H1 (cell line): ENCODE measurements around the gene IL18RAP. TPM values are rescaled to one million over a fixed set of nuclear protein-coding genes. Genes with fewer than 3 reads are reported as not detected.

Experiments
- CTCF ChIA-PET: fragments of 300-600 bp; sonication (Branson Sonifier 250); formaldehyde crosslinking; loops from one replicate; lab custom pipeline; 2021; ENCODE audit not compliant: partially characterized antibody; lab: Charles Lee
- POLR2A ChIA-PET: fragments of 300-600 bp; sonication (Branson Sonifier 250); formaldehyde crosslinking; loops from one replicate; lab custom pipeline; 2021; ENCODE audit warnings: inconsistent platforms; ENCODE audit not compliant: partially characterized antibody; lab: Charles Lee
- DNase-seq, 2 experiments: peaks; one replicate each; pipeline versions ENCODE4 v3.0.0 to v3.0.0-alpha.2; 2010 to 2022; ENCODE audit warnings: low spot score in 2 of 2, low read depth in 1 of 2, mixed read lengths in 1 of 2
- FAIRE-seq: peaks from 2 replicates; lab custom pipeline; 2011; peaks lifted over from hg19 to GRCh38; lab: Jason Lieb, UNC
- H2AFZ ChIP-seq: 2 replicates; pipeline ENCODE4 v1.8.1; 2012; ENCODE audit warnings: low read length, inconsistent platforms
- H2AK5ac ChIP-seq: 2 replicates; pipeline ENCODE4 v1.6.1; 2013; ENCODE audit warnings: low read depth, low read length
- H2BK120ac ChIP-seq: replicated peaks from 2 replicates; pipeline ENCODE3; 2013; ENCODE audit warnings: low read depth, low read length, inconsistent platforms
- H2BK12ac ChIP-seq: 2 replicates; pipeline ENCODE4 v1.6.1; 2013; ENCODE audit warnings: low read depth, low read length
- H2BK15ac ChIP-seq: 2 replicates; pipeline ENCODE4 v1.6.1; 2013; ENCODE audit warnings: low read length
- H2BK20ac ChIP-seq: 2 replicates; pipeline ENCODE4 v1.6.1; 2013; ENCODE audit warnings: low read length
- H2BK5ac ChIP-seq: 2 replicates; pipeline ENCODE4 v1.6.1; 2013; ENCODE audit warnings: low read depth, low read length
- H3K14ac ChIP-seq: 2 replicates; pipeline ENCODE4 v1.6.1; 2013; ENCODE audit warnings: inconsistent platforms; ENCODE audit not compliant: insufficient read length
- H3K18ac ChIP-seq: 2 replicates; pipeline ENCODE4 v1.6.1; 2013; ENCODE audit warnings: low read length; ENCODE audit errors: extremely low read depth
- H3K23ac ChIP-seq: 2 replicates; pipeline ENCODE4 v1.6.1; 2013; ENCODE audit warnings: inconsistent platforms; ENCODE audit not compliant: insufficient read length
- H3K23me2 ChIP-seq: 2 replicates; pipeline ENCODE4 v1.6.1; 2013; ENCODE audit warnings: low read depth, low read length
- H3K27ac ChIP-seq: 2 replicates; pipeline ENCODE4 v1.6.1; 2011; ENCODE audit warnings: low read depth, low read length, inconsistent platforms
- H3K27me3 ChIP-seq, 4 experiments: replicated peaks in 1 of 4; 1 replicate in 1 of 4; 2 replicates in 3 of 4; pipeline versions ENCODE4 v1.6.1 to v1.8.1; 2011 to 2013; ENCODE audit warnings: low read length in 3 of 4, mild to moderate bottlenecking in 3 of 4, inconsistent platforms in 2 of 4, mixed read lengths in 2 of 4, moderate library complexity in 1 of 4; ENCODE audit not compliant: control insufficient read depth in 3 of 4, insufficient read depth in 3 of 4; ENCODE audit errors: extremely low read depth in 1 of 4
- H3K36me3 ChIP-seq, 4 experiments: 2 replicates each; pipeline versions ENCODE4 v1.6.1 to v1.8.1; 2011 to 2013; ENCODE audit warnings: mild to moderate bottlenecking in 4 of 4, low read length in 3 of 4, moderate library complexity in 2 of 4, control low read depth in 1 of 4, inconsistent platforms in 1 of 4; ENCODE audit not compliant: insufficient read depth in 4 of 4, control insufficient read depth in 2 of 4
- H3K4ac ChIP-seq: replicated peaks from 2 replicates; pipeline ENCODE3; 2013; ENCODE audit warnings: low read length, low read depth, mixed read lengths, inconsistent platforms; ENCODE audit not compliant: insufficient read length
- H3K4me1 ChIP-seq, 4 experiments: replicated peaks in 1 of 4; 1 replicate in 1 of 4; 2 replicates in 3 of 4; pipeline versions ENCODE4 v1.6.1 to v1.8.1; 2011 to 2013; ENCODE audit warnings: low read length in 3 of 4, inconsistent platforms in 2 of 4, mixed read lengths in 1 of 4; ENCODE audit not compliant: insufficient read depth in 4 of 4, control insufficient read depth in 3 of 4
- H3K4me2 ChIP-seq, 2 experiments: 2 replicates each; pipeline versions ENCODE4 v1.6.1 to v1.8.1; 2011 to 2013; ENCODE audit warnings: low read depth in 2 of 2, low read length in 2 of 2, control low read depth in 1 of 2, inconsistent platforms in 1 of 2, mild to moderate bottlenecking in 1 of 2; ENCODE audit not compliant: insufficient read depth in 1 of 2
- H3K4me3 ChIP-seq, 4 experiments: fragments of 200-600, 300-600 bp in 1 of 4; sonication (generic), shearing (Covaris generic), sonication (Bioruptor Twin) in 1 of 4; 2 replicates each; pipeline versions ENCODE4 v1.5.1 to v1.8.1; 2011 to 2016; ENCODE audit warnings: low read length in 4 of 4, low read depth in 3 of 4, control low read depth in 2 of 4, inconsistent platforms in 2 of 4, mild to moderate bottlenecking in 2 of 4, mixed read lengths in 1 of 4, moderate library complexity in 1 of 4; ENCODE audit not compliant: insufficient read depth in 2 of 4; ENCODE audit errors: extremely low read depth in 1 of 4
- H3K56ac ChIP-seq: replicated peaks from 2 replicates; pipeline ENCODE3; 2013; ENCODE audit warnings: low read depth, mild to moderate bottlenecking, mixed read lengths, low read length, inconsistent platforms; ENCODE audit not compliant: insufficient read length
- H3K79me1 ChIP-seq: 2 replicates; pipeline ENCODE4 v1.6.1; 2013; ENCODE audit warnings: low read depth, low read length, control low read depth
- H3K79me2 ChIP-seq, 2 experiments: 2 replicates each; pipeline versions ENCODE4 v1.6.1 to v1.8.1; 2012 to 2013; ENCODE audit warnings: low read length in 2 of 2, mild to moderate bottlenecking in 2 of 2, inconsistent platforms in 1 of 2; ENCODE audit not compliant: insufficient read depth in 2 of 2, control insufficient read depth in 1 of 2
- H3K9ac ChIP-seq, 4 experiments: replicated peaks in 1 of 4; 1 replicate in 1 of 4; 2 replicates in 3 of 4; pipeline versions ENCODE4 v1.6.1 to v1.8.1; 2011 to 2013; ENCODE audit warnings: low read depth in 3 of 4, low read length in 3 of 4, control low read depth in 2 of 4, mild to moderate bottlenecking in 2 of 4, moderate library complexity in 2 of 4, inconsistent platforms in 1 of 4; ENCODE audit errors: extremely low read depth in 1 of 4
- H3K9me3 ChIP-seq, 2 experiments: 2 replicates each; pipeline versions ENCODE4 v1.6.1 to v1.8.1; 2012 to 2013; ENCODE audit warnings: mild to moderate bottlenecking in 2 of 2, moderate library complexity in 2 of 2, control low read depth in 1 of 2, inconsistent platforms in 1 of 2, low read depth in 1 of 2, low read length in 1 of 2, mixed read lengths in 1 of 2; ENCODE audit not compliant: insufficient read depth in 2 of 2
- H4K20me1 ChIP-seq, 2 experiments: replicated peaks in 1 of 2; 2 replicates each; pipeline versions ENCODE3 to v1.8.1; 2011 to 2013; ENCODE audit warnings: inconsistent platforms in 2 of 2, low read length in 2 of 2, mild to moderate bottlenecking in 1 of 2; ENCODE audit not compliant: insufficient read depth in 2 of 2, control insufficient read depth in 1 of 2
- H4K5ac ChIP-seq: 2 replicates; pipeline ENCODE4 v1.6.1; 2013; ENCODE audit warnings: low read length, low read depth, mixed read lengths, inconsistent platforms; ENCODE audit not compliant: insufficient read length
- H4K8ac ChIP-seq: 2 replicates; pipeline ENCODE4 v1.8.0; 2013; ENCODE audit warnings: mild to moderate bottlenecking, moderate library complexity, low read length, inconsistent platforms; ENCODE audit not compliant: insufficient read depth; ENCODE audit errors: extremely low read depth
- H4K91ac ChIP-seq: replicated peaks from 2 replicates; pipeline ENCODE3; 2013; ENCODE audit warnings: low read length, mixed read lengths, inconsistent platforms; ENCODE audit not compliant: insufficient read length
- HDAC2 ChIP-seq, 2 experiments: fragments of 300-600 bp in 1 of 2; sonication (generic) in 1 of 2; IDR thresholded peaks; 2 replicates each; pipeline ENCODE4 v1.6.1; 2011 to 2012; ENCODE audit warnings: low read depth in 2 of 2, low read length in 2 of 2, mild to moderate bottlenecking in 2 of 2, moderate library complexity in 2 of 2, borderline replicate concordance in 1 of 2, inconsistent platforms in 1 of 2
- MAFK ChIP-seq: IDR thresholded peaks from 2 replicates; pipeline ENCODE4 v1.6.1; 2012; ENCODE audit warnings: low read depth, mild to moderate bottlenecking, improper control_type of control experiment, low read length
- PHF8 ChIP-seq: fragments of 200-600 bp; sonication (generic); conservative IDR thresholded peaks from 2 replicates; pipeline ENCODE4 v1.7.1; 2012; ENCODE audit warnings: low read depth, mild to moderate bottlenecking, inconsistent platforms, low read length, moderate library complexity
- RAD21 ChIP-seq, 2 experiments: IDR thresholded peaks in 1 of 2; conservative IDR thresholded peaks in 1 of 2; 2 replicates each; pipeline ENCODE4 v1.6.1; 2011; ENCODE audit warnings: low read depth in 2 of 2, low read length in 2 of 2, improper control_type of control experiment in 1 of 2, inconsistent platforms in 1 of 2, mild to moderate bottlenecking in 1 of 2, moderate library complexity in 1 of 2
- RNF2 ChIP-seq: fragments of 200-900, 300-1000 bp; sonication (generic); IDR thresholded peaks from 2 replicates; pipeline ENCODE4 v1.7.1; 2016; ENCODE audit warnings: borderline replicate concordance, low read depth, mild to moderate bottlenecking, antibody characterized with exemption, low read length; ENCODE audit not compliant: poor library complexity, severe bottlenecking; ENCODE audit errors: missing control alignments
- RXRA ChIP-seq: IDR thresholded peaks from 2 replicates; pipeline ENCODE4 v1.6.1; 2011; ENCODE audit warnings: low read depth, mild to moderate bottlenecking, low read length, moderate library complexity; ENCODE audit not compliant: insufficient read depth
- TBP ChIP-seq: IDR thresholded peaks from 2 replicates; pipeline ENCODE4 v1.6.1; 2011; ENCODE audit warnings: low read depth, low read length, improper control_type of control experiment
- WGBS, 2 experiments: shearing (Covaris generic) in 1 of 2; methylation state at CpG; one replicate each; pipeline versions ENCODE4 v1.1.6 to v1.1.7; 2013 to 2015; ENCODE audit warnings: low lambda C conversion rate in 2 of 2, mixed read lengths in 2 of 2, inconsistent platforms in 1 of 2, low coverage in 1 of 2, missing lambda C conversion rate in 1 of 2; ENCODE audit not compliant: insufficient replicate concordance in 2 of 2, insufficient coverage in 1 of 2, insufficient read length in 1 of 2; ENCODE audit errors: extremely low coverage in 1 of 2, missing lambda C conversion rate in 1 of 2; 5-methylcytosine and 5-hydroxymethylcytosine counted together
- polyA plus RNA-seq, 7 experiments: library from polyadenylated mRNA; depleted of rRNA in 3 of 7; stranded (reverse) in 5 of 7; unstranded in 2 of 7; fragments of >200 nt in 5 of 7; fragments of 200-250 nt in 2 of 7; gene quantifications; 1 replicate in 5 of 7; 2 replicates in 1 of 7; 4 replicates in 1 of 7; pipeline versions ENCODE4 v1.2.1 to v1.2.3, GENCODE V29; 2011 to 2013; ENCODE audit warnings: missing spikeins in 2 of 7, mixed read lengths in 2 of 7
- total RNA-seq: library from RNA; stranded (reverse); fragmentation: NEBNext Ultra II Directional; extraction: Animal tissue kit (Norgen Biotek cat#: 25700); gene quantifications from 2 replicates; pipeline ENCODE4 v1.2.1, GENCODE V29; 2021
- TF ChIP-seq, protein P1 (sequence below): IDR thresholded peaks from 2 replicates; pipeline ENCODE4 v1.6.1; 2012; ENCODE audit warnings: inconsistent platforms
- TF ChIP-seq, protein P2 (sequence below): IDR thresholded peaks from 2 replicates; pipeline ENCODE4 v1.6.1; 2011; ENCODE audit warnings: low read depth, mild to moderate bottlenecking, low read length; ENCODE audit not compliant: insufficient read depth
- TF ChIP-seq, protein P3 (sequence below): IDR thresholded peaks from 2 replicates; pipeline ENCODE4 v1.6.1; 2012; ENCODE audit warnings: inconsistent platforms

Gene IL18RAP
- total and polyA plus RNA-seq, 2 of the 8 experiments (the other 6 are each of a cell fraction or from before 2014, with no cell fraction given), result not detected

DNA sequence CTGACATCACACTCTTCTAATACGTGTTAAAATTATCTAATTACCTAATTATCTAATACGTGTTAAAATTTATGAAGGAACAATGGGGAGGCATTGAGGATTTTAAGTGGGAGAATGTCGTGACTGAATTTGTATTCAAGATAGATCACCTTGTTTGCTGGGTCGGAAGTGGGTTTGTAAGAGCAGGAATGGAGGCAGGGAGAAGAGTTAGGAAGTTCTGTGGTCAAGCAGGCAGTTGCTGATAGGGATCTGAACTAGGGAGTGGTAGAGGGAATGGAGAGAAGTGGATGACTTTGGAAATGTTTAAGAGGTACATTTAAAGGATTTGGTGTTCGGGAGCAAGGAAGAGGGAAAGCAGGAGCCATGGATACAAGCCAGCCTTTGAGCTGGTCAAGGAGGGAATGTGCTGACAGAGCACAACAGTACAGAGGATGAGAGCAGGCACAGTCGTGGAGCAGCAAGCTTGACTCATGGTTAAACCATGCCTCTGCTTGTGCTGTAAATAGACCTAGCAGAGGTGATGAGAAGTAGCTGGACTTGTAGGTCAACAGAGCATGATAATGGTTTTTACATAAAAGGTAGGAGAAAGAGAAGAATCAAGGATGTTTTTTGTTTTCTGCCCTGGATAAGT lies 16.2 kb downstream of the IL18RAP start:
- H3K56ac ChIP-seq, result no peak overlapping the region
- H3K14ac ChIP-seq, result no peak overlapping the region
- no peak overlapping the region for H2AK5ac ChIP-seq
- 74% methylated on average over 6 of the region's 6 CpGs; no CpG with 5 or more reads in 1 of the 2 experiments for WGBS, 2 experiments
- ChIA-PET POLR2A (no interaction called here), CTCF (interaction anchor here (0.5 to 1.3 kb wide), 5 partner anchors 9 to 433 kb away, joined by 3 to 4 read pairs (median 3); partner anchors contain the start of gene SLC9A4)
- peaks cover 0 to 3% (median 0%) of the 10 kb centered on the region in 4 experiments; a peak in 1 of 7 replicates for H3K4me1 ChIP-seq
- H2BK5ac ChIP-seq, result no peak overlapping the region
- no peak overlapping the region for H2BK120ac ChIP-seq
- DNase-seq (no peak), FAIRE-seq (no peak)
- TF ChIP-seq RXRA, result no peak
- no peak for TF ChIP-seq MAFK
- TF ChIP-seq, protein P1, sequence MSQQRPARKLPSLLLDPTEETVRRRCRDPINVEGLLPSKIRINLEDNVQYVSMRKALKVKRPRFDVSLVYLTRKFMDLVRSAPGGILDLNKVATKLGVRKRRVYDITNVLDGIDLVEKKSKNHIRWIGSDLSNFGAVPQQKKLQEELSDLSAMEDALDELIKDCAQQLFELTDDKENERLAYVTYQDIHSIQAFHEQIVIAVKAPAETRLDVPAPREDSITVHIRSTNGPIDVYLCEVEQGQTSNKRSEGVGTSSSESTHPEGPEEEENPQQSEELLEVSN, result no peak
- no peak for TF ChIP-seq RAD21 (IDR thresholded peaks at IDR 0.05 in 1 of 2, conservative IDR thresholded peaks at IDR 0.05 in 1 of 2; ENCODE audit: low read depth in 2 of 2, low read length in 2 of 2)
- TF ChIP-seq PHF8, result no peak
- no peak for TF ChIP-seq TBP
- TF ChIP-seq, protein P2, sequence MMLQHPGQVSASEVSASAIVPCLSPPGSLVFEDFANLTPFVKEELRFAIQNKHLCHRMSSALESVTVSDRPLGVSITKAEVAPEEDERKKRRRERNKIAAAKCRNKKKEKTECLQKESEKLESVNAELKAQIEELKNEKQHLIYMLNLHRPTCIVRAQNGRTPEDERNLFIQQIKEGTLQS, result no peak
- TF ChIP-seq, protein P3, sequence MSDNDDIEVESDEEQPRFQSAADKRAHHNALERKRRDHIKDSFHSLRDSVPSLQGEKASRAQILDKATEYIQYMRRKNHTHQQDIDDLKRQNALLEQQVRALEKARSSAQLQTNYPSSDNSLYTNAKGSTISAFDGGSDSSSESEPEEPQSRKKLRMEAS, result no peak
- TF ChIP-seq RNF2, result no peak
- TF ChIP-seq HDAC2 (IDR thresholded peaks at IDR 0.05; ENCODE audit: borderline replicate concordance in 1 of 2, low read depth in 2 of 2, low read length in 2 of 2), result no peak
- H4K5ac ChIP-seq, result no peak overlapping the region
- no peak overlapping the region for H2AFZ ChIP-seq
- no peak overlapping the region for H3K23ac ChIP-seq
- no peak overlapping the region for H4K8ac ChIP-seq
- no peaks in the 10 kb centered on the region for H3K27me3 ChIP-seq
- H3K4ac ChIP-seq, result no peak overlapping the region
- no peak overlapping the region for H2BK20ac ChIP-seq
- no peak overlapping the region for H4K91ac ChIP-seq
- no peaks in the 10 kb centered on the region for H3K9me3 ChIP-seq
- no peaks in the 10 kb centered on the region for H4K20me1 ChIP-seq
- H3K4me3 ChIP-seq, result no peak overlapping the region
- H3K27ac ChIP-seq, result no peak overlapping the region
- no peaks in the 10 kb centered on the region for H3K36me3 ChIP-seq
- H3K4me2 ChIP-seq, result no peak overlapping the region
- H3K79me1 ChIP-seq, result no peaks in the 10 kb centered on the region
- H2BK12ac ChIP-seq, result no peak overlapping the region
- H3K23me2 ChIP-seq, result no peaks in the 10 kb centered on the region
- H3K79me2 ChIP-seq, result no peaks in the 10 kb centered on the region
- H2BK15ac ChIP-seq, result no peak overlapping the region
- no peak overlapping the region for H3K9ac ChIP-seq
- H3K18ac ChIP-seq, result no peak overlapping the region
